ENCODE results near the gene SYT9. TPM values are rescaled to one million over a fixed set of nuclear protein-coding genes. Genes with fewer than 3 reads are reported as not detected.

SYT9 gene
- total RNA-seq, 3 donors from 2014 or later (not counting 1 experiment from before 2014, with no cell fraction given) = not detected

DNA sequence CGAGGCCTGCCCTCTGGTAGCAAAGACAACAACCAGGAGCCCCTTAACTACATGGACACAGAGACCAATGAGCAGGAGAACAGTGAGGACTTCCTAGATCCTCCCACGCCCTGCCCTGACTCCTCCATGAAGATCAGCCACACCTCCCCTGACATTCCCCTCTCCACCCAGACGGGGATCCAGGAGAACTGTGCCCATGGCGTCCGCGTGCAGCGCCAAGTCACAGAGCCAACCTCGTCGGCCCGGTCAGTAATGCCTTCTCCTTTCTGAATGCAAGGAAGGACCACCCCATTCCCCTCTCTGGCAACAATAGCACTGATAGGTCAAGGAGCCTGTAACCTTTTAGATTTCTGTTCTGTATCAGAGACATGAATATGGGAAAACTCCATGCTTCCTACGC lies 51.4 kb downstream of the SYT9 start:
- no peaks in the 10 kb centered on the region for H3K27me3 ChIP-seq (ENCODE audit: control insufficient read depth, insufficient read depth, low read length)
- WGBS (ENCODE audit: insufficient coverage) = 87% methylated on average over 10 of the region's 11 CpGs
- Mint-ChIP-seq H3K9me3 (no peaks in the 10 kb centered on the region), H3K27ac (no peak overlapping the region), H3K36me3 (no peaks in the 10 kb centered on the region), H3K4me1 (no peaks in the 10 kb centered on the region), H3K4me3 (no peak overlapping the region), H3K27me3 (ENCODE audit: low read depth in 2 of 2) (peaks cover 4 to 7% of the 10 kb centered on the region in 2 donors)
- no peaks in the 10 kb centered on the region for H3K9me3 ChIP-seq (ENCODE audit: control insufficient read depth, insufficient read depth, low read length)
- DNase-seq (no peak), ATAC-seq (no peak)
- H3K27ac ChIP-seq (ENCODE audit: low read length) = no peak overlapping the region
- H3K4me3 ChIP-seq (ENCODE audit: low read length) = no peak overlapping the region
- TF ChIP-seq, protein P1, sequence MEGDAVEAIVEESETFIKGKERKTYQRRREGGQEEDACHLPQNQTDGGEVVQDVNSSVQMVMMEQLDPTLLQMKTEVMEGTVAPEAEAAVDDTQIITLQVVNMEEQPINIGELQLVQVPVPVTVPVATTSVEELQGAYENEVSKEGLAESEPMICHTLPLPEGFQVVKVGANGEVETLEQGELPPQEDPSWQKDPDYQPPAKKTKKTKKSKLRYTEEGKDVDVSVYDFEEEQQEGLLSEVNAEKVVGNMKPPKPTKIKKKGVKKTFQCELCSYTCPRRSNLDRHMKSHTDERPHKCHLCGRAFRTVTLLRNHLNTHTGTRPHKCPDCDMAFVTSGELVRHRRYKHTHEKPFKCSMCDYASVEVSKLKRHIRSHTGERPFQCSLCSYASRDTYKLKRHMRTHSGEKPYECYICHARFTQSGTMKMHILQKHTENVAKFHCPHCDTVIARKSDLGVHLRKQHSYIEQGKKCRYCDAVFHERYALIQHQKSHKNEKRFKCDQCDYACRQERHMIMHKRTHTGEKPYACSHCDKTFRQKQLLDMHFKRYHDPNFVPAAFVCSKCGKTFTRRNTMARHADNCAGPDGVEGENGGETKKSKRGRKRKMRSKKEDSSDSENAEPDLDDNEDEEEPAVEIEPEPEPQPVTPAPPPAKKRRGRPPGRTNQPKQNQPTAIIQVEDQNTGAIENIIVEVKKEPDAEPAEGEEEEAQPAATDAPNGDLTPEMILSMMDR (IDR thresholded peaks at IDR 0.05) = no peak
- intact Hi-C loops (cut with micrococcal nuclease) = no loop called here
- no peaks in the 10 kb centered on the region for H3K36me3 ChIP-seq (ENCODE audit: control insufficient read depth, insufficient read depth, low read length)
- H3K4me1 ChIP-seq (ENCODE audit: control insufficient read depth, insufficient read depth, low read length) = no peaks in the 10 kb centered on the region

DNA sequence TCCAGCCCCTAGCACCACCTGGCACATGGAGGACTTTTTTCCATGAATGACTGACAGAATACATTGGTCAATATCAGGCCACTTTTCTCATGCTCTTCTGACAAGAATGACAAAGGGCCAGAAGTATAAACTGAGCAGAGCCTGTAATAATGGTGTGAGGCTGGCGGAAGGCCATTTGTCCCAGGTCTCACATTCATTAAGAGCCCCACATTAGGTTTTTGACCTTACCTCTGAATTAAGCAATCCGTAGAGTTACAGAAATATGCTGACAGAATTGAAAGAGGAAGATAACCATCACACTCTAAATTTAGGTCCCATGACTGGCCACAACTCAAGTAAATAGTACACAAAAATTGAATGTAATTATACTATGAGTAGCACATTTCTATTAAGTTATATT lies 55.2 kb downstream of the SYT9 start:
- H3K9me3 Mint-ChIP-seq = peaks cover 0 to 6% of the 10 kb centered on the region in 2 donors
- 100% methylated on average over 1 of the region's 2 CpGs for WGBS (ENCODE audit: insufficient coverage)
- DNase-seq (no peak), ATAC-seq (no peak)
- intact Hi-C loops (cut with micrococcal nuclease) = no loop called here
- Histone ChIP-seq H3K36me3 (ENCODE audit: control insufficient read depth, insufficient read depth, low read length) (no peaks in the 10 kb centered on the region), H3K4me1 (ENCODE audit: control insufficient read depth, insufficient read depth, low read length) (no peaks in the 10 kb centered on the region), H3K27ac (ENCODE audit: low read length) (no peak overlapping the region), H3K9me3 (ENCODE audit: control insufficient read depth, insufficient read depth, low read length) (no peaks in the 10 kb centered on the region), H3K27me3 (ENCODE audit: control insufficient read depth, insufficient read depth, low read length) (no peaks in the 10 kb centered on the region), H3K4me3 (ENCODE audit: low read length) (no peak overlapping the region)
- TF ChIP-seq, protein P1 (IDR thresholded peaks at IDR 0.05) = no peak
- no peak overlapping the region for H3K27ac Mint-ChIP-seq
- no peaks in the 10 kb centered on the region for H3K36me3 Mint-ChIP-seq
- peaks cover 8 to 14% of the 10 kb centered on the region in 2 donors for H3K27me3 Mint-ChIP-seq (ENCODE audit: low read depth in 2 of 2)
- H3K4me3 Mint-ChIP-seq = no peak overlapping the region
- H3K4me1 Mint-ChIP-seq = no peaks in the 10 kb centered on the region

DNA sequence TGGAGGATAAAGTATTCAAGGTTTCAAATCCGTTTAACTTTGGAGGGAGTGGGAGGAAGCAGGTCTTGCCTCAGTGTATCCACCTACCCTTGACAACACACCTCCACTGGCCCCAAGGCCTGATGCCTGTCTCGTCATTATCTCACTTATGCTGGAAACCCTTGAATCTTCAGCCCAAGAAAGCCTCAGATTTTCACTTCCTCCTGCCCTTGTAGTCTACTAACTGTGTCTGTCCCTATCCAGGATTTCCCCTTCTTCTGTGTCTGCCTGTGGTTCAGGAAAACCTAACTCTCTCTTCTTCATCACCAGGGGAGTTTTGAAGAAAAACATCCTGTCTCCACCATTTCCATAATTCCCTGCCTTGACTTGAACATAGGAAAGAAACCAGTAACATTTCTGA lies 56.1 kb downstream of the SYT9 start:
- no peaks in the 10 kb centered on the region for H3K36me3 Mint-ChIP-seq
- H3K4me1 ChIP-seq (ENCODE audit: control insufficient read depth, insufficient read depth, low read length) = no peaks in the 10 kb centered on the region
- H3K9me3 Mint-ChIP-seq = peaks cover 0 to 6% of the 10 kb centered on the region in 2 donors
- 66% methylated on average over 2 of the region's 2 CpGs for WGBS (ENCODE audit: insufficient coverage)
- no peaks in the 10 kb centered on the region for H3K9me3 ChIP-seq (ENCODE audit: control insufficient read depth, insufficient read depth, low read length)
- no peaks in the 10 kb centered on the region for H3K27me3 ChIP-seq (ENCODE audit: control insufficient read depth, insufficient read depth, low read length)
- intact Hi-C loops (cut with micrococcal nuclease) = no loop called here
- H3K4me3 ChIP-seq (ENCODE audit: low read length) = no peak overlapping the region
- TF ChIP-seq, protein P1 (IDR thresholded peaks at IDR 0.05) = no peak
- peaks cover 8 to 14% of the 10 kb centered on the region in 2 donors for H3K27me3 Mint-ChIP-seq (ENCODE audit: low read depth in 2 of 2)
- H3K36me3 ChIP-seq (ENCODE audit: control insufficient read depth, insufficient read depth, low read length) = no peaks in the 10 kb centered on the region
- no peak overlapping the region for H3K4me3 Mint-ChIP-seq
- no peak overlapping the region for H3K27ac Mint-ChIP-seq
- no peak overlapping the region for H3K27ac ChIP-seq (ENCODE audit: low read length)
- ATAC-seq = no peak
- no peaks in the 10 kb centered on the region for H3K4me1 Mint-ChIP-seq
- DNase-seq = no peak

DNA sequence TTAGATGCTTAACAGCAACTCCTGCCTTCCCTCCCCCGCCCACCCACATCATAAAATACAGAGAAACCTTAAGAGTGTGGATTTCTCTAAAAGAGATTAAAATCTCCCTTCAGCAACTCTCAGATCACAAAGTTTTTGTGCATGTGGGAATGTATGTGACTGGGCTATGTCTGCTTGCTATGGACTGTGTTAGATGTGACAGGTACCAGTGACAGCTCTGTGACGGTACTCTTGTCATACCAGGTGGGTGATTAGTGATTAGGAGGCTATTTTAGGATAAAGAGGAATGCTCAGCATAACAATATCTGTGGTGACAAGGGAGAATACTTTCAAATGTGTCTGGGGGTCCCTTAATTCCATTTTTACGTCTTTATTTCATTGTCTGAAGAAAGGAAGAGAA lies 60.2 kb downstream of the SYT9 start:
- H3K27ac ChIP-seq (ENCODE audit: low read length) = no peak overlapping the region
- no peak for DNase-seq
- H3K27ac Mint-ChIP-seq = no peak overlapping the region
- WGBS (ENCODE audit: insufficient coverage) = 59% methylated on average over 2 of the region's 3 CpGs
- ATAC-seq = no peak
- no peak overlapping the region for H3K4me3 Mint-ChIP-seq
- TF ChIP-seq, protein P1 (IDR thresholded peaks at IDR 0.05) = no peak
- no peaks in the 10 kb centered on the region for H3K36me3 ChIP-seq (ENCODE audit: control insufficient read depth, insufficient read depth, low read length)
- no peak overlapping the region for H3K4me3 ChIP-seq (ENCODE audit: low read length)
- intact Hi-C loops (cut with micrococcal nuclease) = no loop called here
- no peaks in the 10 kb centered on the region for H3K4me1 Mint-ChIP-seq
- no peaks in the 10 kb centered on the region for H3K9me3 ChIP-seq (ENCODE audit: control insufficient read depth, insufficient read depth, low read length)
- no peaks in the 10 kb centered on the region for H3K4me1 ChIP-seq (ENCODE audit: control insufficient read depth, insufficient read depth, low read length)
- H3K36me3 Mint-ChIP-seq = no peaks in the 10 kb centered on the region
- H3K27me3 ChIP-seq (ENCODE audit: control insufficient read depth, insufficient read depth, low read length) = no peaks in the 10 kb centered on the region
- H3K27me3 Mint-ChIP-seq (ENCODE audit: low read depth in 2 of 2) = peaks cover 11 to 24% of the 10 kb centered on the region in 2 donors
- H3K9me3 Mint-ChIP-seq = peaks cover 0 to 6% of the 10 kb centered on the region in 2 donors
